Ectodermal cell (in vitro differentiated cells): Measurements from ENCODE around the gene VPS29.
"Not testable (repeated sequence)": the region's sequence is repeated elsewhere in the genome, so short reads cannot be mapped to it uniquely, and the experiment has no call there.

Source experiments
- H3K27ac ChIP-seq: 2 replicates; pipeline ENCODE4 v1.7.0; 2013; ENCODE audit warnings: mild to moderate bottlenecking, low read depth, low read length; ENCODE audit not compliant: insufficient read depth, poor library complexity, severe bottlenecking
- H3K27me3 ChIP-seq: 2 replicates; pipeline ENCODE4 v1.7.0; 2013; ENCODE audit warnings: mild to moderate bottlenecking, low read length; ENCODE audit not compliant: insufficient read depth, control insufficient read depth, poor library complexity, severe bottlenecking
- H3K36me3 ChIP-seq: one replicate; pipeline ENCODE4 v1.7.0; 2013; ENCODE audit warnings: low read length; ENCODE audit not compliant: control insufficient read depth, insufficient read depth
- H3K4me1 ChIP-seq: one replicate; pipeline ENCODE4 v1.7.0; 2013; ENCODE audit warnings: low read length; ENCODE audit not compliant: control insufficient read depth, insufficient read depth
- H3K4me3 ChIP-seq: 2 replicates; pipeline ENCODE4 v1.7.0; 2013; ENCODE audit warnings: low read depth, low read length, control low read depth; ENCODE audit not compliant: insufficient read depth
- H3K9me3 ChIP-seq: 2 replicates; pipeline ENCODE4 v1.7.0; 2013; ENCODE audit warnings: mild to moderate bottlenecking, low read length, moderate library complexity; ENCODE audit not compliant: control insufficient read depth
- WGBS, 2 experiments: methylation state at CpG; one replicate each; pipeline ENCODE4 v1.1.7; 2013; ENCODE audit warnings: missing lambda C conversion rate in 2 of 2; 5-methylcytosine and 5-hydroxymethylcytosine counted together

VPS29 gene

GRCh38 chr12:110498984-110499706, 2.8 kb downstream of the VPS29 start:
- H3K36me3 ChIP-seq, result peaks cover 4% of the 10 kb centered on the region
- H3K27me3 ChIP-seq, result peaks cover 8% of the 10 kb centered on the region
- no peaks in the 10 kb centered on the region for H3K9me3 ChIP-seq
- no peak overlapping the region for H3K4me3 ChIP-seq
- 87 to 99% methylated on average over 4 of the region's 4 CpGs for WGBS, 2 experiments
- peaks cover 5% of the 10 kb centered on the region for H3K4me1 ChIP-seq
- H3K27ac ChIP-seq, result no peak overlapping the region

DNA sequence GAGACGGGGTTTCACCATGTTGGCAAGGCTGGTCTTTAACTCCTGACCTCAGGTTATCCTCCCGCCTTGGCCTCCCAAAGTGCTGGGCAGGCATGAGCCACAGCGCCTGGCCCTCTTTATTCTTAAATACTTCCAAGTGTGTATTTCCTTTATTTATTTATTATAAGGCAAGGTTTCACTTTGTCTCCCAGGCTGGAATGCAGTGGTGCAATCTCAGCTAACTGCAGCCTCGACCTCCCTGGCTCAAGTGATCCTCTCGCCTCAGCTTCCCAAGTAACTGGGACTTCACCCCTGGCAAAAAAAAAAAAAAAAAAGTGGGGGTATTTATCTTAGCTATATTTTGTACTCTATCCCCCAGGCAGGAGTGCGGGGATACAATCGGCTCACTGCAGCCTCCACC, 26.5 kb downstream of the VPS29 start:
- WGBS, 2 experiments, result 92 to 97% methylated on average over 7 of the region's 7 CpGs
- Histone ChIP-seq H3K36me3 (no peaks in the 10 kb centered on the region), H3K4me1 (no peaks in the 10 kb centered on the region), H3K9me3 (no peaks in the 10 kb centered on the region), H3K4me3 (no peak overlapping the region), H3K27ac (no peak overlapping the region), H3K27me3 (no peaks in the 10 kb centered on the region)

GRCh38 chr12:110468214-110469048, 33.5 kb downstream of the VPS29 start, which contains the start of the genes FAM216A and GPN3:
FAM216A (plus strand) TSS chr12:110468845; CDS start chr12:110468876, 31 bp downstream.
GPN3 (minus strand) TSS chr12:110468257; CDS start chr12:110468203, 54 bp downstream.
- H3K27me3 ChIP-seq, result no peaks in the 10 kb centered on the region
- H3K4me3 ChIP-seq, result peak within 1 kb of the TSS; percentile 80
- peak within 1 kb of the TSS; percentile 97 for H3K27ac ChIP-seq
- no peaks in the 10 kb centered on the region for H3K9me3 ChIP-seq
- 0% methylated on average over 77 to 78 of the region's 78 CpGs for WGBS, 2 experiments
- H3K36me3 ChIP-seq, result peaks cover 5% of the 10 kb centered on the region
- H3K4me1 ChIP-seq, result no peaks in the 10 kb centered on the region

DNA sequence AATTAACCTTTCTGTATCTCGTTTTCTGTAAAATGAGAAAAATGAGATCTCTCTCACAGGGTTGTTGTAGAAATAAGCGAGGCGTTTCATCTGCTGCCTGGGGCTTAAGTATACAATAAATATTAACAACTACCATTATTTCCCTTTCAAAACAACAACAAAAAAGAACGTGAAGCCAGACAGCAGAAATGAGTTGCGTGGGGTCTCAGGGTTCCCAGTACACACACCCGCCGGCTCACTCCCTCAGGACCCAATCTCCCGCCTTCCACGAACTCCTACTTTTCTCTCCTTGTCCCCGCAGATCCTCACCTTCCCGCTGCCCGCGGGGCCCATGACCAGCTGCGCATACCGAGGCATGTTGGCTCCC, 34.1 kb downstream of the VPS29 start:
- Histone ChIP-seq H3K9me3 (no peaks in the 10 kb centered on the region), H3K4me1 (no peaks in the 10 kb centered on the region), H3K4me3 (peak overlapping the region; percentile 80), H3K27me3 (no peaks in the 10 kb centered on the region), H3K36me3 (peaks cover 5% of the 10 kb centered on the region), H3K27ac (no peak overlapping the region)
- 0% methylated on average over 12 to 15 of the region's 15 CpGs for WGBS, 2 experiments

DNA sequence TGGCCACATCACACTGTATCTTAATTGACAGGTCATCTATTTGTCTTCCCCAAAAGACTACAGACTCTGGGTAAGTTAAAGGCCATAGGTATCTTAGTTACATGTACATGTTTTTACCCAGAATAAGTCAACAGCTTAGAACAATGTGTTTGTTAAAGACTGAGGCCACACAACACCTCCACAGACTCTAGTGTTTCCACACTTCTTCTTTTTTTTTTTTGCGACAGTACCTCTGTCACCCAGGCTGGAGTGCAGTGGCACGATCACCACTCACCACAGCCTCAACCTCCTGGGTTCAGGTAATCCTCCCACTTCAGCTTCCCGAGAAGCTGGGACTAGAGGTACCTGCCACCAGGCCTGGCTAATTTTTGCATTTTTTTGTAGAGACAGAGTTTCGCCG, 35.1 kb downstream of the VPS29 start:
- 85% methylated on average over 5 of the region's 5 CpGs for WGBS, 2 experiments
- Histone ChIP-seq H3K36me3 (peaks cover 5% of the 10 kb centered on the region), H3K9me3 (no peaks in the 10 kb centered on the region), H3K27me3 (no peaks in the 10 kb centered on the region), H3K27ac (no peak overlapping the region), H3K4me1 (no peaks in the 10 kb centered on the region), H3K4me3 (peak overlapping the region; percentile 80)

DNA sequence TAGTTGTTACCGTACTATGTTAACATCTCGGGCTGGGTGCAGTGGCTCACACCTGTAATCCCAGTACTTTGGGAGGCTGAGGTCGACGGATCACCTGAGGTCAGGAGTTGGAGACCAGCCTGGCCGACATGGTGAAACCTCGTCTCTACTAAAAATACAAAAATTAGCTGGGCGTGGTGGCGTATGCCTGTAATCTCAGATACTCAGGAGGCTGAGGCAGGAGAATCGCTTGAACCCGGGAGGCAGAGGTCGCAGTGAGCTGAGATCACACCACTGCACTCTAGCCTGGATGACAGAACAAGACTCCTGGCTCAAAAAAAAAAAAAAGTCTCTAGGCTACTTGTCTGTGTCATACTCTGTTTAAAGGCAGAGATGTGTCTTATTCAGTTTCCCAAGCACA, 36.1 kb downstream of the VPS29 start:
- H3K9me3 ChIP-seq, H3K27me3 ChIP-seq, H3K4me1 ChIP-seq, H3K36me3 ChIP-seq, H3K27ac ChIP-seq, H3K4me3 ChIP-seq: not testable (repeated sequence)
- 91 to 97% methylated on average over 11 of the region's 11 CpGs for WGBS, 2 experiments

DNA sequence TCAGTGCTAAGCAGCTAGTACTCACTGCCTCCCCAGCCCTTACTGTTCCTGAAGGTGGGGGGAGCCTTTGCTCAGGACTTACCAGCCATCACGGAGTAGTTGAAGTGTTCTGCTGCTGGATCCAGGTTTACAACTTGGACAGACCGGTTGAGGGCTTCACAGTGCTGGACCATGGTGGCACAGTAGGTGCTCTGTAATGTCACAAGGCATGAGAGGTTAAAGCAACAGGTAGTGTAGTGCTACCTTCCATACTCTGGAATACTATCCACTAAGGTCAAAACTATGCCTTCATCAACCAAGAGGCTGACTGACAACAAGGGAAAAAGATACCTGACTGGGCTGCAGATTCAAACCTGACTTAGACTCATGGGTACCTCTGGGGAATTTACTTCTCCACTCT, 36.9 kb downstream of the VPS29 start:
- Histone ChIP-seq H3K36me3 (peaks cover 5% of the 10 kb centered on the region), H3K27ac (no peak overlapping the region), H3K4me1 (no peaks in the 10 kb centered on the region), H3K9me3 (no peaks in the 10 kb centered on the region), H3K27me3 (no peaks in the 10 kb centered on the region), H3K4me3 (no peak overlapping the region)
- WGBS, 2 experiments, result 93 to 95% methylated on average over 2 of the region's 2 CpGs

- 95 to 97% methylated on average over 4 to 5 of the region's 5 CpGs for WGBS, 2 experiments
- H3K27me3 ChIP-seq, H3K4me3 ChIP-seq, H3K4me1 ChIP-seq, H3K9me3 ChIP-seq, H3K27ac ChIP-seq: not testable (repeated sequence)
- peaks cover 10% of the 10 kb centered on the region for H3K36me3 ChIP-seq
Observed at GRCh38 chr12:110461189-110461588, 40.7 kb downstream of the VPS29 start.

DNA sequence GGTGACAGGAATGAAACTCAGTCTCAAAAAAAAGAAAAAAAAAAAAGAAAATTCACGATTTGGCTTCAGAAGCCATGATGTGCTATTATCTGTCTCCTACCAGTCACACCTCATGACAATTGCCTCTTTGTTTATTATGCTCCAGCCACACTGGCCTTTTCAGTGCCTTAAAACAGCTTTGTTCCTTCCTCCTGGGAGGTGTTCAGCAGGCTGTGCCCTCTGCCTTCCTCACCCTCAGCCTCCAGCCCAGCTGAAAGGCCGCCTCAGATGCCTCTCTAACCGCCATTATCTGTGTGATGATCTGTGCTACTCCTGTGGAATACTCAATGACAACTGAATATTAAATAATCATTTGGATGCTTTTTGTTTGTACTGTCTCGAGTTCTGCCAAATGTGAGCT, 43.2 kb downstream of the VPS29 start:
- 90 to 97% methylated on average over 4 of the region's 4 CpGs for WGBS, 2 experiments
- Histone ChIP-seq H3K9me3 (no peaks in the 10 kb centered on the region), H3K27ac (no peak overlapping the region), H3K4me3 (no peak overlapping the region), H3K36me3 (peaks cover 13% of the 10 kb centered on the region), H3K27me3 (no peaks in the 10 kb centered on the region), H3K4me1 (no peaks in the 10 kb centered on the region)

GRCh38 chr12:110453569-110454296, 48.2 kb downstream of the VPS29 start:
- no peaks in the 10 kb centered on the region for H3K27me3 ChIP-seq
- H3K36me3 ChIP-seq, result peaks cover 17% of the 10 kb centered on the region
- H3K4me1 ChIP-seq, result no peaks in the 10 kb centered on the region
- no peak overlapping the region for H3K4me3 ChIP-seq
- no peaks in the 10 kb centered on the region for H3K9me3 ChIP-seq
- no peak overlapping the region for H3K27ac ChIP-seq
- 92% methylated on average over 2 to 4 of the region's 4 CpGs for WGBS, 2 experiments
